Measurements from ENCODE around the gene GALNT8.

GRCh38 chr12:4814485-4814884 lies 94.3 kb downstream of the GALNT8 start:
- no peak for TF ChIP-seq POU6F1 (CRISPR knock-in tag; IDR thresholded peaks at IDR 0.05; ENCODE audit: borderline replicate concordance, low read depth)
- no peak for TF ChIP-seq BACH2 (CRISPR knock-in tag; IDR thresholded peaks at IDR 0.05; ENCODE audit: borderline replicate concordance)
- no peak for TF ChIP-seq ARNTL (CRISPR knock-in tag; IDR thresholded peaks at IDR 0.05; ENCODE audit: borderline replicate concordance, low read depth)
- no peak for TF ChIP-seq ZFP3 (CRISPR knock-in tag; IDR thresholded peaks at IDR 0.05)
- no peak for TF ChIP-seq PATZ1 (CRISPR knock-in tag; IDR thresholded peaks at IDR 0.05; ENCODE audit: borderline replicate concordance)
- no peak for TF ChIP-seq ZFP30 (CRISPR knock-in tag; IDR thresholded peaks at IDR 0.05)
- no peak for TF ChIP-seq SNAI2 (CRISPR knock-in tag; IDR thresholded peaks at IDR 0.05)
- no peak for TF ChIP-seq ZNF70 (CRISPR knock-in tag; IDR thresholded peaks at IDR 0.05)
- no peak for TF ChIP-seq ZC3H10 (CRISPR knock-in tag; IDR thresholded peaks at IDR 0.05)
- no peak for TF ChIP-seq RARB (CRISPR knock-in tag; IDR thresholded peaks at IDR 0.05)
- TF ChIP-seq ISL1 (CRISPR knock-in tag; IDR thresholded peaks at IDR 0.05): no peak
- TF ChIP-seq ZNF8 (CRISPR knock-in tag; IDR thresholded peaks at IDR 0.05): no peak
